NCI-H187 treated with DMSO at 0.1 percent for 48 hours (cell line): ENCODE data around the gene SLC19A2.

Experiments
- DNase-seq: peaks from one replicate; lab custom pipeline; 2025; lab: John Stamatoyannopoulos, UW

Gene SLC19A2

DNA sequence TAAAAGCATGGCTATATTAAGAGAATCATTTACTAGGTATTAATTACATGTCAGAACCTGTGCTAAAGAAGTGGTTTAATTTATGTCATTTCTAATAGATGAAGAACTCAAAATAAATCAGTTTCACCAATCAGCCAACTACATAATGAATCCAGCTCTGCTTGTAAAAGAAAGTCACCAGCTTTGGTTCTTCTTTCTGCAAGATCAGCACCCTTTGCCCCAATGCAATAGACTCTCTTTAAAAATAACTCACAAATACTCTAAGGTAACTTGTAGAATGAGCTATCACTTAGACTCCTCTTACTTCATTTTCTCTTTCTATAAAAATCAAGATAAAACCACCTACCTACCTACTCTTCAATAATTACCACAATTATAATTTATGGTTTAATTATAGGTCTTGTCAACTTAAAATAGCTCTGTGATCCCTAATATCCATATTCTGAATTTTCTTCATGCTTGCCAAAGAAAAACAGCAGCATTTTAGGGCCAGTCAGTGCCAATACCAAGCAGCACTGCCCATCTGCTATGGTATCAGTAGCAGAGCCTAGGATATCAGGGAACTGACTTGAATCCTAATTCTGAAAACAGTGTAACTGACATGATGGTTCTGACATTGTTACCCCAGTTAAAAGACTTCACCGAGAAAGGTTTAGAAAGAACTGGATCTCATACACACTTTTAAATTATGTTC lies 11.3 kb downstream of the SLC19A2 start:
- no peak for DNase-seq

DNA sequence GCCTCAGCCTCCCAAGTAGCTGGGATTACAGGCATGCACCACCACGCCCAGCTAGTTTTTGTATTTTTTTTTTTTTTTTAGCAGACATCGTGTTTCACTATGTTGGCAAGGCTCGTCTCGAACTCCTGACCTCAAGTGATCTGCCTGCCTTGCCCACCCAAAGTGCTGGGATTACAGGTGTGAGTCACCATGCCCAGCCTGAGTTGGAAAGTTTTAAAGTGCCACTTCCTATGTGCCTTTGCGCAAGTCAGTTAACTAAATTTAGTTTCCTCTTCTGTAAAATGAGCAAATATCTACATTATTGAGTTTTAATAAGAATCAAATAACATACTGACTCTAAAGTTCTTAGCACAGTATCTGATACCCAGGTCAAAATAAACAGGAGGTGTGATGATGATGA lies 12.4 kb downstream of the SLC19A2 start:
- DNase-seq: no peak

DNA sequence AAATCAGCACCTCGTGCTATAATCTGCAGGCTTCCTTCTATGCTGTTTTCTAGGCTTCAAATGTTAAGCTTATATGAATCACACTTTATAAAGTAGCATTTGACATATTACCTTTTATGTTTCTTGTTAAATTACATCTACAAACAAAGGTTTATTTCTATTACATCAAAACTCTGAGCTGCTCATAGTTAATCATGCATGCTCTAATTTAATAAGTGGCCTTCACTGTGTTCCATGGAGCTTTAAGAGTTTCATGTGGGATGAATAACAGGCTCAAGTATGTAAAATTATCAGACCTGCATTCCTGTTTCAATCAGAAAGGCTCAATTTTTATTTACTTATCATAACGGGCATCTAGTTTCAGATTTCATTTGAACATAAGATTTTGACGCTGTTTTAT lies 13.0 kb downstream of the SLC19A2 start:
- no peak for DNase-seq

DNA sequence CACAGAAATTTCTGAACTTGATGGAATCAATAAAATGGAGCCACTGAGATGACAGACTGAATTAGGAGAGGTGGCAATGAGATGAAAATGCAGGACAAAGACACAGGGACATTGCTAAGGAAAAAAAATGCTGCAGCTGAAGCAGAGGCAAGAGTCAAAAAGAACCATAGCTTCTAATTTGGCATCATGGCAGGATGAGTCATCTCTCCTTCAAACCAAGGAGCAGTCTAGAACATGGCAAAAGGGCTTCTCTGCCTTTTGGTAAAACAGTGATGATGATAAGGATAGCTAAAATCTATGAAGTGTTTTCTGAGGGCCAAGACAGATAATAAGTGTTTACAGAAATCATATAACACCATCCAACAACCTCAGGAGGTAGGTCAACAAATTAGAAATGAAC lies 16.8 kb downstream of the SLC19A2 start:
- DNase-seq: no peak

DNA sequence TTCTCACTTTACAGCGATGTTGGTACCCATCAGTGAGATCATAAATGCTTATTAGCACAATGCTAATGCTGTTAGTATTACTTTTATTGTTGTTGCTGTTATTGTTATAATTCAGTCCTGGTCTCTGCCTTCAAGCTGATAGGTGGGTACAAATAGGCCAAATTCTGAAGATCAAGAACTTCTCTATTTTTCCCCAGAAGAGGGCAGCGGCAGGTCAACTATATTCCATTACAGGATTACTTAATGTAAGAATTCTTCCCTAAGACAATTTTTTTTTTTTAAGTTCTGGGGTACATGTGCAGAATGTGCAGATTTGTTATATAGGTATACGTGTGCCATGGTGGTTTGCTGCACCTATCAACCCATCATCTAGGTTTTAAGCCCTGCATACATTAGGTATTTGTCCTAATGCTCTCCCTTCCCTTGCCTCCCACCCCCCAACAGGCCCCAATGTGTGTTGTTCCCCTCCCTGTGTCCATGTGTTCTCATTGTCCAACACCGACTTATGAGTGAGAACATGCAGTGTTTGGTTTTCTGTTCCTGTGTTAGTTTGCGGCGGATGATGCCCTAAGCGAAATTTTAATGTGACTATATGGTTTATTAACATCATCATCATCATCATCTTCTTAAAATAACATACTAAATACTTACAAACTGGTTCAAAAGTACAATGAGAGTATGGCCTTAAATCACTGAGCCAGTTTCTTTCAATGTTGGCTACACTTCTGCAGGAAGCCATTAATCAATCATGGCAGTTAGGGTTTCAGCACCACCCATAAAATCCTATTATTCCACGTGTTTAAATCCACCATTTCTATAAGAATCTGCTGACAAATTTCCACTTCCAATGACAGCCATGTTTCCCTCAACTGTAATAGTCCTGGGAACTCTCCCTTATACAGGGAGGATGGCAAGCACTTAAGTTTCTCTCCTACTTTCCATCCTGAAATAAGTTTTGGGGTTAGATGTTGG lies 19.2 kb downstream of the SLC19A2 start:
- DNase-seq: no peak

DNA sequence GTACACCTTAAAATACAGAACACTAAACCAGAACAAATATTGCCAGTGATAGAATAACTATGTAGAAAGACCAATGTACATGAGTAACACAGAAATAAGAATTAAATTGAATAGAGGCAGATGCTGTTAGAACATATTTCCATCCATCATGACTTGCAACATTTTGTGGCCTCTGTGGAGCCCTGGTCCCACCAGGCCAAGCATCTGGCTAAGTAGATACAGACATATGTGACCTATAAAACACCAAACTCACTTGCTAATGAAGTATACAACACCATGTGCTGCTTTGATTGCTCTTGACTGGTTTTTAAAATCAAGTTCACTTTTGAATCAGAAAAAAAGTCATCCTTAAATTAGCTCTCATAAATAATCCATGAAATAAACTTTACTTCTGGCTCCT lies 20.5 kb downstream of the SLC19A2 start:
- DNase-seq: no peak

DNA sequence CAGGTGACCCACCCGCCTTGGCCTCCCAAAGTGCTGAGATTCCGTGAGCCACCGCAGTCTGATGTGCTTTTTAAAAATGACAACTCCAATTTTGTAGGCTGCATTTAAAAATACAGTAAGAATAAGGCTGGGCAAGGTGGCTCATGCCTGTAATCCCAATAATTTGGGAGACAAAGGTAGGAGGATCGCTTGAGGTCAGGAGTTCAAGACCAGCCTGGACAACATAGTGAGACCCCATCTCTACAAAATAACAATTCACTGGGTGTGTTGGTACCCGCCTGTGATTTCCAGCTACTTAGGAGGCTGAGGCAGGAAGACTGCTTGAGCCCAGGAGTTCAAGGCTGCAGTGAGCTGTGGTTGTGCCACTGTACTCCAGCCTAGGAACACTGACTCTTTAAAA lies 23.4 kb downstream of the SLC19A2 start:
- no peak for DNase-seq

DNA sequence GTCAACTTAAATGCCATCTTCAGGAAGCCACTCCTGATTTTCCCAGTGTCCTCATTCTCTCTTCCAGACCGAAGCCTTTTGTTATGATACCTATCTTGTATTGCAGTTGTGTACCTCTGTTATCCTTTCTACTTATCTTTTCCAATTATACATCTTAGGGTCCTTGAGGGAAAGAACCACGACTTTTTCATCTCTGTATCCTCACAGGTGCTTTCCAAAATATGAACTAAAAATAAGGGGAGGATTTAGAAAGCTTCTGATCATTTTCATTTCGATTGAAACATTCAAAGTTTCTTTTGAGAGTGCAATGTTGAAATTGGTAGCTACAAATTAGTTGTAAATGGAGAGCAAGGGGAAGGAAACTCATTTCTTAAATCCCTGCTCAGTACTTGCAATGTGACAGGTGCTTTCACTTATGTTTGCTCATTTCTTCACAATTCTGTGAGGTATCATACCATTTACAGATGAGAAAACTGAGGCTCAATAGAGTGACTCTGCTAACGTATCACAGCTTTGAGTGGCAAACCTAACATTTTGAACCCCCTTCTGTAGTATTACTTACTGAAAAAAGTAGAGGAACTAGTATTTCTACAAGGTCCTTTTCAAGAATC lies 24.2 kb downstream of the SLC19A2 start:
- DNase-seq: no peak

DNA sequence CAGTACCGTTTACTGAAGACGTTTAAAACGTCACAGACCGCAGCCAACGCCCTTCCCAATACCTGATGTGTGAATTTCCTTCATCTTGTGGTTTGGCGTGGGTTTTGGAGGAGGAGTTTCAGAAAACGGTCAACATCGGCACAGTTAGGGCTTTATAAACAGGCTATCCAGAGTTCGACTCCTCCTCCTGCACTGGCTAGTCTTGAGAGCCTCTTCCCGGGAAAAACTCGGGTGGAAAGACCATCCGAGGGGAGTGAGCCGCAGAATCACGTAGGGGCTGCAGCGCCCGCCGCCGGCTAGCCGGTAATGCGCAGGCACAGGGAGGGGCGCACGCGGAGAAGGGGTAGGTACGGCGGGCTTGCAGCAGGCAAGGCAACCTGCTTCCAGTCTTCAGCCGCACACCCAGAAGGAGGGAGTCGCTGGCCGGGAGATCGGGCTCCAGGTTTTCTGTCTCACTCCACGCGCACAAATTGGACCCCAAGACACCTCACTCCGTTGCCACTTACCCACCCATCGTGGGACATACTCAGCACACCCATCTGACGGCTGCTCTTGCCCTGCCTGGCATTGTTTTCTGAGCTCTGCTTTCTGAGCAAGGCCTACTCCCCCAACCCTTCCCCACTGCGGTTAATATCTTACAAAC lies 25.4 kb downstream of the SLC19A2 start:
- DNase-seq: no peak

DNA sequence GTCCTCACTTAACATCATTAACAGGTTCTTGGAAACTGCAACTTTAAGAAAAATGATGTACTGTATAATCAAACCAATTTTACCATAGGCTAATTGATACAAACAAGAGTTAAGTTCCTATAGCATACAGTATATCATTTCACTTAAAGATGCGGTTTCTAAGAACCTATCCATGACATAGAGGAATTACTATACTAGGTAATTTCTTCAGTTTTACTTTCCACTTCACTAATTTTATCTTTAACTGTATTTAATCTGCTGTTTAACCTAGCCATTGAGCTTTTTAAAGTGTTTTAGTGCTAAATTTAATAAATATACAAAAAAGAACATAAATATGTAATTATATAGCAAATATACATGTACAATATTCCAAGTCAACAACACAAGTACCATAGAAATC lies 28.3 kb downstream of the SLC19A2 start:
- DNase-seq: no peak

DNA sequence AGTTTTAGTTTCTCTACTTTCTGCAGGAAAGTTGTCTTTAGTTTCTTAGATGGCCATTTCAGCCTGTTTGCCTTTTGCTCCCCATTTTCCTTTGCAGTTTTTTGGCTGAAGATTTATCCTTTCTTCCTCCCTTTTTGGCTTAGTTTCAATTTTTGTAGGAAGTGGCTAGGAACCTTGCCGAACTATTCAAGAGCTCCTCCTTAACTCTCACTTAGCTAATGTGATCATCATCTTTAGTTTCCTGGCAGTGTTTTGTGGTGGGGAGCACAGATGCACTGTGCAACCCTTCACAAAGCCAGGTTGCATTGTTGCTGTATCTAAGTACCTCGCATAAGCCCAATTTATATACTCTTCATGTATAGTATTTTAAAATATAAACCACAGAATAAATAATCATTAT lies 29.7 kb downstream of the SLC19A2 start:
- DNase-seq: no peak

DNA sequence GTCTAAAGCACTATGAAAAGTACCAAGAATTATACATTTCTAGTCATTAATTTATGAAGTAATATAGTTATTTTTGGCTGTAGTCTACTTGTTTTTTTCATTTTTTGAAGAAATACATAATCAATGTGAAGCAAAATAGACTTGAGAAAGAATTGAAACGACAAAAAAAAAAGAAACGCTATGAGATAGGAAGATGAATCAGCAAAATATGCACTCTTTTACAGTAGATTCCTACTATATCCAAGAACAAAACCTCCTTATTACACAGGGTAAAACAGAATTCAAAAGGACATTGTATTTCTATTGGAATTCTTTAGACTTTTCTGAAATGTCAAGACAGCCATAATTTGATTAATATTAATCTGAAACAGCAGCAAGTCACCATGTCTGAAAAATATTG lies 32.8 kb downstream of the SLC19A2 start:
- no peak for DNase-seq

DNA sequence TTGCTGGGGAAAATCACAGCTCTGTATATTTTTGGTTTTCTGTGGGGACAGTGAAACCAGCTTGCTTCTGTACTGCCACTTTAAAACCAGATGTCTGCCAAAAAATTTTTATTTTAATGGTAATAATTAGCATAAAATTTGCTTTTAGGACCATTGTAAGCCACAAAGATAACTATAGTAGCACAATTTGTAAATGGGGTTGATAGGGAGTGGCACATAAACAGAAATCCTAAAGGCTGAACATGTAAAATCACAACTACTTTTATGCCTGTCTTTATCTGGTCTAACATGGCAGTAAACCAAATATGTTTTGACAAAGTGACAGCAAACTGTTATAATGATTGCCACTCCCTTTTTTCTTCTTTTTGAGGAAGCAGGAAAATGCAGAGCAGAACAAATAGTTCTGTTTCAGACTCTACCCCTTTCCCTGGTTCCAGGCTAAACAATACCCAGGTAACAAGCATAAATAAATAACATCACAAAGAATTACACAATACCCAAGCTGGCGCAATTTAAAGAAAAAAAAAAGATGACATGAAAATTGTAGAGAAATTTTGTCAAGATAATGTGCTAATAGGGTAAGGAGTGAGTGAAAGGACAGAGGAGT lies 34.4 kb downstream of the SLC19A2 start:
- no peak for DNase-seq

DNA sequence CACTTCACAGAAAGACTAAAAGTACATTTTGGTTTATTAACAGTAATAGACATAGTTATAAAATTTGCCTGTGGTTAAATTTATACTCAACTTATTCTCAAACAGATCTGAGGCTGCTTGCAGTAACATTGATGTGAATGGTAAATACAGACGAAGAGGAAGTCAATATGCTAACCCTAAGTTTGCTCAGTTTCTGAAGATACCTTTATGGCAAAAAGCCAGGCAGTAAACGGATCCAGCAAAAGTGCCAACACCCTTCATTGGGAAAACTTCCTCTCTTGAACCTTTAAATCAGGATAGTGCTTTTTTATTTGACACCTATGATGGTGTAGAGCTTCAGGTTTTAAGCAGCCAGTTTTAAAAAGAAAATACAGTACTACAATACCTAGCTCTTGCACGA lies 41.8 kb downstream of the SLC19A2 start:
- DNase-seq: no peak

DNA sequence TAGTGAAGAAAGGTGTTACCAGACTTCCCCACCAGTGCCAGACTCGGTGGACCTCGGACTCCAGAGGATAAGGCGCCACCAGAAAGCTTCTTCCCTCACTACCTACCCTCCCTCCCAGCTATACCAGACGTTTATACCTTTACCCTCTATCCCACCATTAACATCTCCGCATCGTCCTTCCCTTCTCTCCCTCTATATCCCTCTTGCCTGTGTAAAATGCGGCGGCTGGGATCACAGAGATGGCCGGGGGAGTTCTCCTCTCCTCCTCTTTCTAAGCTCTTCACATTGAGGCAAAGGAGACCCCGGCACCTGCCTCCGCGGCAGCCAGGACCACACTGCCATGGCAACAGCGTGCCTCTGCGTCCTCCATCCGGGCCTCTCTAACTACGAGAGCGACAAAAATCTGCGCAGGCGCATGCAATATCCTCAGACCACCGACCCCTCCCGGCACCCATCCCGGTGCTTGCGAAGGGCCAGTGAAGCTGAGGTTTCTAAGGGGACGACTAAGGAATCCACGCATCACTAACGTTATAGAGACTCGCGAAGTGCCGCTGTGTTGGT lies 58.6 kb downstream of the SLC19A2 start, which contains the start of gene CCDC181:
TSS of gene CCDC181 (minus strand) at position 394 of the 561 bp plus-strand sequence. CDS start 2,547 bp downstream, outside the sequence.
- DNase-seq: peak; percentile 78

DNA sequence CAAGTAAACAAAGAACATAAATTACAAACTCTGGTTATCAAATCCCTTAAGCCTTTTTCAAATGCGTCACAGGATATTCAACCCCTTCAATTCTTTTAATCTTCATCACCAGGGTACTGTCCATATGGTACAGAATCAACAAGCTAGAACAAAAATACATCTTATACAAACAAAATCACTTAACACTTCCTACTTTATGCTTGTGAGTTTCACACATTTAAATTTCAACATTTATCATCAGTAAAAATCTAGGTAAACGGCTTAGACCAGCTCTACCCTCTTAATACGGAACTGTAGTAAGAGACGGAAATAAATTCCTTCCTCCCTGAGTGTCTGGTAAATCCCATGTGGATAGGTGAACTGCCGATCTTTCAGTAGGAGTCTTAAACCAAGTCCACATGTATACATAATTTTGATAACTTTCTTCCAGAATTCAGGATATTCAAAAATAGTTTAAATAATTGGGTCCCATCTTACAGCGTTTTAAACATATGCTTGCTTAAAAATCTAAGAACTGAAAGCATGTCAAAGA lies 59.5 kb downstream of the SLC19A2 start:
- no peak for DNase-seq

DNA sequence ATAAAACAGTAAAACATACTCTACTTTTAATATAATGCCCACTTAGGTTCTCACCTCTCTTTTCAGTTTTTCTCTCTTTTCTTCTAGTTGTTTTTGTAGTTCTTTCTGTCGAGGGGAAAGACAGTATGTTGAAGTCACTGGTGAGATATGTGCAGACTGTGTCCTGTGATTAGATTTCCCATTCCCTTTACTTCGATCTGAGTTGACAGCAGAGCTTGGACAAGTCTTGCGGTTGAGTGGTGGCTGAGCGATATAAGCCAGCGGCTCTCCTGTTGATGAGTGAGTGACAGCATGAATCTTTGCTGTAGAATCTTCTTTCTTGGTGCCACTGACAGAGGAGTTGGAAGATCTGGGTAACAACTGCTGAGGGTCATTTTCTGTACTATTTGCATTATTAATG lies 64.4 kb downstream of the SLC19A2 start:
- no peak for DNase-seq

DNA sequence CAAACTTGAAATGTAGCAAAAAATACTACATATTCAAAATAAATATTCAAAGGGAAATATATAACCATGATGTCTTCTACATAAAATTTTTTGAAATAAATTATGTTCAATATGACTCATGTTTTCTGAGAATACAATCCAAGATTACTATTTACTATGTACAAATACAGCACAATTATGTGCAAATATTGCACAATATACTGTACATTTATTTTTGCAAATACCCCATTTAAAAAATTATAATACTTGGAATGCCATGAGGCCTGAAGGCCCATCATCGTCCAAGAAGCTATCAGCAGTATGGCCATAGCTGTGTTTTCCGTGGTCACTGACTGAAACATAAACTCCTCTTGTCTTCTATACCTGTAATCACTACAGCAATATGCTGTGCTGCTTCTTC lies 70.8 kb downstream of the SLC19A2 start:
- no peak for DNase-seq
